ENCODE results near the gene PHF2.
A peak's percentile ranks its signal among the peaks of the same experiment; 100 is the strongest.

The PHF2 gene

GRCh38 chr9:93587651-93588347 lies 11.4 kb downstream of the PHF2 start:
- Histone ChIP-seq H3K36me3 (no peaks in the 10 kb centered on the region), H3K4me1 (peaks cover 0 to 67% (median 39%) of the 10 kb centered on the region in 4 donors), H3K27ac (no peak overlapping the region), H3K4me3 (no peak overlapping the region), H3K9me3 (no peaks in the 10 kb centered on the region), H3K27me3 (no peaks in the 10 kb centered on the region)
- intact Hi-C loops (cut with DNase I; ENCODE audit: low total_unique reads) = loop anchor here (10.0 kb wide), 1 partner anchor 143 kb away; no protein-coding TSS in a partner anchor
- DNase-seq = no peak
- TF ChIP-seq, protein P1, sequence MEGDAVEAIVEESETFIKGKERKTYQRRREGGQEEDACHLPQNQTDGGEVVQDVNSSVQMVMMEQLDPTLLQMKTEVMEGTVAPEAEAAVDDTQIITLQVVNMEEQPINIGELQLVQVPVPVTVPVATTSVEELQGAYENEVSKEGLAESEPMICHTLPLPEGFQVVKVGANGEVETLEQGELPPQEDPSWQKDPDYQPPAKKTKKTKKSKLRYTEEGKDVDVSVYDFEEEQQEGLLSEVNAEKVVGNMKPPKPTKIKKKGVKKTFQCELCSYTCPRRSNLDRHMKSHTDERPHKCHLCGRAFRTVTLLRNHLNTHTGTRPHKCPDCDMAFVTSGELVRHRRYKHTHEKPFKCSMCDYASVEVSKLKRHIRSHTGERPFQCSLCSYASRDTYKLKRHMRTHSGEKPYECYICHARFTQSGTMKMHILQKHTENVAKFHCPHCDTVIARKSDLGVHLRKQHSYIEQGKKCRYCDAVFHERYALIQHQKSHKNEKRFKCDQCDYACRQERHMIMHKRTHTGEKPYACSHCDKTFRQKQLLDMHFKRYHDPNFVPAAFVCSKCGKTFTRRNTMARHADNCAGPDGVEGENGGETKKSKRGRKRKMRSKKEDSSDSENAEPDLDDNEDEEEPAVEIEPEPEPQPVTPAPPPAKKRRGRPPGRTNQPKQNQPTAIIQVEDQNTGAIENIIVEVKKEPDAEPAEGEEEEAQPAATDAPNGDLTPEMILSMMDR (IDR thresholded peaks at IDR 0.05) = no peak

DNA sequence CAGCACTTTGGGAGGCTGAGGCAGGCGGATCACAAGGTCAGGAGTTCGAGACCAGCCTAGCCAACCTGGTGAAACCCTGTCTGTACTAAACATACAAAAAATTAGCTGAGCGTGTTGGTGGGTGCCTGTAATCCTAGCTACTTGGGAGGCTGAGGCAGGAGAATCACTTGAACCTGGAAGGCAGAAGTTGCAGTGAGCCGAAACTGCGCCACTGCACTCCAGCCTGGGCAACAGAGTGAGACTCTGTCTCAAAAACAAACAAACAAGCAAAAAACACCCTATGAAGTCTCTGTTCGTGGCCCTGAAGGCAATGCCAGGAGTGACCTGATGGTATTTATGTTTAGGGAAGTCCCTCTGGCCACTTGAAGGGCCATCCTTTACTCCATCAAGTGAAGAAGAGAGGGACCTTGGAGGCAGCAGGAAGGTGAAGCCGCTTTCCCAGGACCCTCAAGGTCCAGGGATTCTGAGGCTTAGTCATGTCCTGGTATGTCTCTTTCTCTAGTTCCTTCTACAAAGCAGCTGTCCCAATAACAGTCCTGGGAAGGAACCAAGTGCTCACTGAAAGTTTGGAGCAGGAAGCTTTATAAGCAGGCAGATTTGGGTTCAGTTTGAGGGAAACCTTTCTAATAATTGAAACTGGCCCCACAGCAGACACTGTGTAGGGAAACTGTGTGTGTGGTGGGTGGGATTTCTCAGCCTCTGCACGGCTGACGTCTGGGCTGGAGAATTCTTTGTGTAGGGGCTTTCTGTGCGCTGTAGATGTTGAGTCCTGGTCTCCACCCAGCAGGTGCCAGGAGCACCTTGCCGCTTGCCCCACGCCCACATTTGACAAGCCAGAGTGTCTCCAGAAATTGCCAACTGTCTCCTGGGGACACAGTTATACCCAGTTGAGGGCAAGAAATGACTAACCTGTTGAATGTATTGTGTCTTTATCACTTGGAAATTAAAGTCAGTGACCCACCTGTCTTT lies 12.5 kb downstream of the PHF2 start:
- intact Hi-C loops (cut with DNase I; ENCODE audit: low total_unique reads) = loop anchor here (10.0 kb wide), 1 partner anchor 144 kb away; no protein-coding TSS in a partner anchor

GRCh38 chr9:93589688-93590087 lies 13.3 kb downstream of the PHF2 start:
- H3K27me3 ChIP-seq = no peaks in the 10 kb centered on the region
- no peaks in the 10 kb centered on the region for H3K9me3 ChIP-seq
- TF ChIP-seq, protein P1 (IDR thresholded peaks at IDR 0.05) = no peak
- intact Hi-C loops (cut with DNase I; ENCODE audit: low total_unique reads) = loop anchor here (10.0 kb wide), 1 partner anchor 145 kb away; no protein-coding TSS in a partner anchor
- H3K4me1 ChIP-seq = peaks cover 0 to 82% (median 48%) of the 10 kb centered on the region in 4 donors
- H3K36me3 ChIP-seq = no peaks in the 10 kb centered on the region
- H3K4me3 ChIP-seq = no peak overlapping the region
- DNase-seq = peak in 1 of 2 donors; percentile 31
- no peak overlapping the region for H3K27ac ChIP-seq

More for the DNA sequence above, 12.5 kb downstream of the PHF2 start:
- Histone ChIP-seq H3K27me3 (no peaks in the 10 kb centered on the region), H3K4me3 (no peak overlapping the region), H3K9me3 (no peaks in the 10 kb centered on the region), H3K4me1 (peaks cover 0 to 76% (median 44%) of the 10 kb centered on the region in 4 donors), H3K36me3 (no peaks in the 10 kb centered on the region), H3K27ac (no peak overlapping the region)
- TF ChIP-seq, protein P1 (IDR thresholded peaks at IDR 0.05) = no peak
- DNase-seq = peak in 1 of 2 donors; percentile 38

GRCh38 chr9:93590609-93591234 lies 14.3 kb downstream of the PHF2 start:
- no peaks in the 10 kb centered on the region for H3K27me3 ChIP-seq
- intact Hi-C loops (cut with DNase I; ENCODE audit: low total_unique reads) = no loop called here
- H3K27ac ChIP-seq = no peak overlapping the region
- TF ChIP-seq, protein P1 (IDR thresholded peaks at IDR 0.05) = no peak
- H3K4me3 ChIP-seq = no peak overlapping the region
- H3K9me3 ChIP-seq = no peaks in the 10 kb centered on the region
- H3K36me3 ChIP-seq = no peaks in the 10 kb centered on the region
- peaks cover 0 to 80% (median 44%) of the 10 kb centered on the region in 4 donors for H3K4me1 ChIP-seq
- peak in 1 of 2 donors; percentile 42 for DNase-seq

- Histone ChIP-seq H3K36me3 (no peaks in the 10 kb centered on the region), H3K27ac (no peak overlapping the region), H3K4me1 (peaks cover 0 to 73% (median 39%) of the 10 kb centered on the region in 4 donors), H3K4me3 (no peak overlapping the region), H3K9me3 (no peaks in the 10 kb centered on the region), H3K27me3 (no peaks in the 10 kb centered on the region)
- peak in 1 of 2 donors; percentile 46 for DNase-seq
- TF ChIP-seq, protein P1 (IDR thresholded peaks at IDR 0.05) = no peak
- intact Hi-C loops (cut with DNase I; ENCODE audit: low total_unique reads) = no loop called here
Observed at GRCh38 chr9:93591301-93592007, 15.1 kb downstream of the PHF2 start.

Measured in tibial artery (tissue), 4 donors.